HG03095 (cell line): Measurements from ENCODE around the gene PLXNB3.
"Not testable (repeated sequence)": the region's sequence is repeated elsewhere in the genome, so short reads cannot be mapped to it uniquely, and the experiment has no call there.

ENCODE experiments used
- ATAC-seq: cut with Tn5 transposase; IDR thresholded peaks from one replicate; pipeline ENCODE4 v1.9.1; 2021; ENCODE audit warnings: moderate library complexity; ENCODE audit not compliant: unreplicated experiment

PLXNB3 gene

DNA sequence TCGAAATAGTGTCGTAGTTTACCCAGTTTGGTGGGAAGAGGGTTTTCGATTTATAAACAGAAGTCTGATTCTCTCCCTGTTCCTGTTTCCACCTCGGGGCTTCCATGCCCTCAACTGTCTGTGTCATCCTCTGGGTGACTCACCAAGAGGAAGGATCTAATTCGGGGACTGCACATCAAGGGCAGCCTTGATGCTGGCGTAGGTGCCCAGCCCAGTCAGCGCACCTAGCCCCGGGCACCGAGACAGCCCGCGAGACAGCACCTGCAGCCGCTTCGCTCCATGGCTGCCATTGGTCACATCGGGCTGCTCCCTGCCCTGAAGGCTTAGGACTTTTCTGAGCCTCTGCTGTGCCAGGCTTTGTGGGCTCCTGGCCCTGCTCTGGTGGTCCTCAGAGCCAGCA is 31.6 kb upstream of the PLXNB3 start:
- ATAC-seq = no peak

DNA sequence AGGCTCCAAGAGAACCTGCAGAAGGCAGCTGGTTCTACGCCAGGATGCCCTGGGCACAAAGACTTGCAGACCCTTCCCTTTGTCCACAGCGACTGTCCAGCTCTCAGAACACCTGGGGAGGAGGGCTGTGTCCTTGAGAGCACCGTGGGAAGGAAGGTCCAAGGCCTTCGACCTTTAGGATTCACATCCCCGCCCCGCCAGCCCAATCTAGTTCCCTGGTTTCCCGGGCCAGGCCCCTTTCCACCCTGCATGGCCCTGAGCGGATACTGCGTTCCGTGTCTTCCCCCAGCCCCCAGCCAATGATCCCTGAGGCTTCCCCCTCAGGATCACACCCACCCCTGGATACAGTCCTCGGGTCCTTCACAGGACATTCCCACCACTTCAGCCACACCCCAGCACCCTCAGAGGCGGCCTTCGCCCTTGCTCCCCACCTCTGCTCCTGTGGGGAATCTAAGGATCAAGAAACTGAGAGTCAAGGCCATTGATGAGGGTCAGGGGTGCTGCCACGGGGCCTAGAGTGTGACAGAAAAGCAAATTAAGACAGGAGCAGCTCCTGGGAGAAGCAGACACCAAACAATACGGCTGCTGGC is 30.3 kb upstream of the PLXNB3 start:
- no peak for ATAC-seq

- ATAC-seq = no peak
These were observed 29.2 kb upstream of the PLXNB3 start for GRCh38 chrX:153734871-153735270.

DNA sequence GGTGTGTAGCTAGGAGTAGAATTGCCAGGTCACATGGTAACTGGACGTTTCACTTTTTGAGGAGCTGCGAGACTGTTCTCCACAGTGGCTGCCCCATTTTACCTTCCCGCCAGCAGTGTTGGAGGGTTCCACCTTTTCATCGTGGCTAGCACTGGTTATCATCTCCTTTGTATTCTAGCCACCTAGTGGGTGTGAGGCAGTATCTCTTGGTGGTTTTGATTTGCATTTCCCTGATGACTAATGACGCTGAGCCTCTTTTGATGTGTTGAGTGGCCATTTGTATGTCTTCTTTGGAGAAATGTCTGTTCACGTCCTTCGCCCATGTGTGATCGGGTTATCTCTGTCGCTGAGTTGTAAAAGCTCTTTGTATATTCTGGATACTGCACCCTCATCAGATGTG is 28.8 kb upstream of the PLXNB3 start:
- ATAC-seq = no peak

GRCh38 chrX:153736071-153736820 is 27.8 kb upstream of the PLXNB3 start:
- no peak for ATAC-seq

DNA sequence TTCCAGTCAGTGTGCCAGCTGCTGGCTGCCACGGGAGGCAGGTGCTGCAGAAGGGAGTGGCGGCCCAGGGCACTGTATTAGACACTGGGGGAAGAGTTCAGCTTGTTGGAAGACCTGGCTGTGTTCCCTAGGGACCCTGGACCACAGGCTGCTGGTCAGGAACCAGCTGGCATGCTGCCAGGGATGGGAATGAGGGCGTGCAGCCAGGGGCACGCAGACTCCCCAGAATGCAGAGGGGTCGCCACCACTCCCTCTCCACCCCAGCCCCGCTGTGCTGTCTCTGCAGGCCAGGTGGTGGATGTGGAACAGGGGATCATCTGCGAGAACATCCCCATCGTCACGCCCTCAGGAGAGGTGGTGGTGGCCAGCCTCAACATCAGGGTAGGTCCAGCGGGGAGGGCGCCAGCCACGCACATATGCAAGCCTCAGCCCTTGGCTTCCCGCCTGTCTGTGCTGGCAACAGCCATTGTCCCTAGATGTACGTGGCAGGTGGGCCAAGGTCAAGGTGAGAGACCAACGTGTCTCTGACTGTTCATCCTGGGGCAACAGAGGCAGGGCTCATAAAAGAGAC is 27.1 kb upstream of the PLXNB3 start:
- no peak for ATAC-seq

DNA sequence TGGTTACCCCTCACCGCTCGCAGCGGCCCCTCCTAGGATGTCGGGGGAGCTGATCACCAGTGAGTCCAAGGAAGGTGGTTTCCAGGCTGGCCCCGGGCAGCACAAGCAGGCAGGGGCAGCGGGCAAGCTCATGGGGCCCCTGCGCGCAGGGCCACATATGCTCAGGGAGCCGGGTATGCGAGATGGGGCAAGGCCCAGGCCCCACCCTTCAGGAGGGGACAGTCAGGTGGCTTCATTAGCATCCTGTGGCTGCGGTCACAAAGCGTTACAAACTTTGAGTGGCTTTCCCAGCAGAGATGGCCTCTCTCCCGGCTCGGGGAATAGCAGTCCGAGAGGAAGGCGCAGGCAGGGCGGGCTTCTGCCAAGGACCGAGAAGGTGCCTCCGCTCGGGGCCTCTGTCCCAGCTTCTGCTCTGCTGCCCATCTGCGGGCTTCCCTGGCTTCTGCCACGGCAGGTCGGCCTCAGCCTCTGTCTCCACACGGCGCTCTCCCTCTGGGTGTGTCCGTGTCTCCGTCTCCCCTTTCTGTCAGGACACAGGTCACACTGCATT is 25.9 kb upstream of the PLXNB3 start:
- no peak for ATAC-seq

DNA sequence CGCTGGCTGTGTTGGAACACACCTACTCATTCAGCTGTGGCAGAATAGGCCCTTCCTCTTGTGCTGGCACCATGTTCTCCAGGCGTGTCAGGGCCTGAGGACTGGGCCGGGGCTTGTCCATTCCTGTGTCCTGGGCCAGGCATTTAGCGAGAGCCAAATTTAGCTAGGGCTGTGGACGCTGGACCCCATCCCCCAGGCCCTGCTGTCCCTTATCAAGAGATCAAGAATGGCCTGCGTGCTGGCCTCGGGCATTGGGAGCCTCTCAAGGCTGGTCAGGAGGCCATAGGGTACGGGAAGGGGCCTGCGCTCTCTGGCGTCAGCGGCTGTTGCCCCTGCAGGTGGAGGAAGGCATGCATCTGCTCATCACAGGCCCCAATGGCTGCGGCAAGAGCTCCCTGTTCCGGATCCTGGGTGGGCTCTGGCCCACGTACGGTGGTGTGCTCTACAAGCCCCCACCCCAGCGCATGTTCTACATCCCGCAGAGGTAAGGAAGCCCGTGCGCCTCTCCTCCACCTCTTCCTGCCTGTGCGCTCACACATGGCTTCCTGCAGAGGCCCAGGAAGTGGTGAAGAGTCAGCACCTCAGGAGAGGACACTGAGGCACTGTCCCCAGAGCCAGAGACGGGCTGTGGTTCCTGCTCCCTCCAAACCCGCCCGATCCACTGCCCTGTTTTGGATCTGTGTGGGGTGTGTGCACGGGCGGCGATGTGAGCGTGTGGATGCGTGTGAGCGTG is 24.1 kb upstream of the PLXNB3 start:
- ATAC-seq = no peak

DNA sequence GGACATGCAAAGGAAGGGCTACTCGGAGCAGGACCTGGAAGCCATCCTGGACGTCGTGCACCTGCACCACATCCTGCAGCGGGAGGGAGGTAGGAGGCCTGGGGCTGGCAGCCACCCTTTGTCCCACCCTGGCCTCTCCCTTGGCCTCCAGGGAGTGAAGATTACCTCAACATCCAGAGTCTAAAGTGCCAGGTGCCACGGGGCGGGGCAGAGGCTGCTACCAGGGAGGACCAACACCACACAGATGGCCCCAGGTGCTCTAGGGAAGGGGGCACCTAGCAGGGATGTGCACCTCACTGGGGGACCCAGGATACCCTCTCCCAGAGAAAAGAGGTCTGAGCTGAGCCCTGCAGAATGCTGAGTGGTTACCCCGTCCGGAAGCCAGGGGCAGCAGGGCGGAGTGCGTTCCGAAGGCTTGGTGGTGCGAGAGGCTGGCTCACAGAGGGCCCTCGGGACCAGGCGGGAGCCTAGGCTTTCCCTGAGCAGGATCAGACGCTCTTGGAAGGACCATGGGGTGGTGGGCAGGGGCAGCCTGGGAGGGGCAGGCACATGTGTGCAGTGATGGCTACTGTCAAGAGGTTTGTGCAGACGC is 23.3 kb upstream of the PLXNB3 start:
- ATAC-seq = no peak

DNA sequence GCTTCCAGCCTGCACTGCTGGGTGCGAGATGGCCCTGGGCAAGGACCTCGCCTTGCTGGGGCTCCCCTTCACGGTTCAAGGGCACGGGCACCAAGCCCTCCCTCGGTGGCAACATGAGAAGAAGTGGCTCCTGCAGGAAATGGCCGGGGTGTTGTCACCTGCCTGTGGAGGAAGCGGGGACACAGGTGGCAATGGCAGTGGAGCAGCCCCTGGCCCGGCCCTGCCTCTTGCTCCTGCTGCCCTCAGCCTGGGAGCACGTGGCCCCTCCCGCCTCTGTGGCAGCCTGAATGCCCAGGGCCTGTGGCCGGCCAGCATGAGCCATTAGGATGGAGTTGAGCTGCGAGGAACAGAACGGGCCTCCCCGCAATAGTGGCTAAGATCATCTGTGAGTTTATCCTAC is 22.6 kb upstream of the PLXNB3 start:
- no peak for ATAC-seq

DNA sequence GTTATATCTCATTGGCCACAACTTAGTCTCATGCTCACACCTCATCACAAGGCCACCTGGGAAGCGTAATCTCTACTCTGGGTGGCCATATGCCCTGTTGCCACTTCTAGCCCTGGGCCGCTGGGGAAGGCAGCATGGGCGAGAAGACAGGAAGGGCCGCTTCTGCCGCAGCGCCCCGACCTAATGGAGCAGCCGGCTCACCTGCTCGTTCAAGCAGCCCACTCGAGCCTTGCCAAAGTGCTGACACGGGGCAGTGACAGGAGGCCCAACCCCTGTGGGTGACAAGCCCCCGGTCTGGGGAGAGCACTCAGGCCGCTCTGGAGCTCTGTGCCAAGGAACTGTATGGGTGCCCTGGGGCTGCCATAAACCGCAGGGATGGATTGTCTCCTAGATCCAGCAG is 21.9 kb upstream of the PLXNB3 start:
- ATAC-seq = not testable (repeated sequence)

GRCh38 chrX:153742796-153743467 is 21.1 kb upstream of the PLXNB3 start:
- not testable (repeated sequence) for ATAC-seq

DNA sequence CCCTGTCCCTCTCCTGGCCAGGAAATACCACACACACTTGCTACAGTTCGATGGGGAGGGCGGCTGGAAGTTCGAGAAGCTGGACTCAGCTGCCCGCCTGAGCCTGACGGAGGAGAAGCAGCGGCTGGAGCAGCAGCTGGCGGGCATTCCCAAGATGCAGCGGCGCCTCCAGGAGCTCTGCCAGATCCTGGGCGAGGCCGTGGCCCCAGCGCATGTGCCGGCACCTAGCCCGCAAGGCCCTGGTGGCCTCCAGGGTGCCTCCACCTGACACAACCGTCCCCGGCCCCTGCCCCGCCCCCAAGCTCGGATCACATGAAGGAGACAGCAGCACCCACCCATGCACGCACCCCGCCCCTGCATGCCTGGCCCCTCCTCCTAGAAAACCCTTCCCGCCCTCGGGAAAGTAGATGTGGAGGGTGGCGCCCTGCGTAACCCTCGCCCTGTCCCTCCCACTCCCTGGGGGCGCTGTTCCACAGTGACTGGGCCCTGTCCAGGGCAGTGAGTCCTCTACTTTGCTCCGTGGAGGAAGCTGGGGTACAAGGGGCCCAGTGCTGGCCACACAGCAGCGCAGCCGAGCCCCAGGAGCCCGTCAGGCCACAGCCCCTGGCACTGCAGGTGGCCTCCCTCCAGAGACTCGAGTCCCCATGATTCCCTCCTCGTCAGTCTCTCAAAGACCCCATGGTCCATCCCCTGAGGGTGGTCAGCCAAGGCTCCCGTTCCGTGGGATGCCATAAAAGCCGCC is 20.4 kb upstream of the PLXNB3 start:
- ATAC-seq = not testable (repeated sequence)

DNA sequence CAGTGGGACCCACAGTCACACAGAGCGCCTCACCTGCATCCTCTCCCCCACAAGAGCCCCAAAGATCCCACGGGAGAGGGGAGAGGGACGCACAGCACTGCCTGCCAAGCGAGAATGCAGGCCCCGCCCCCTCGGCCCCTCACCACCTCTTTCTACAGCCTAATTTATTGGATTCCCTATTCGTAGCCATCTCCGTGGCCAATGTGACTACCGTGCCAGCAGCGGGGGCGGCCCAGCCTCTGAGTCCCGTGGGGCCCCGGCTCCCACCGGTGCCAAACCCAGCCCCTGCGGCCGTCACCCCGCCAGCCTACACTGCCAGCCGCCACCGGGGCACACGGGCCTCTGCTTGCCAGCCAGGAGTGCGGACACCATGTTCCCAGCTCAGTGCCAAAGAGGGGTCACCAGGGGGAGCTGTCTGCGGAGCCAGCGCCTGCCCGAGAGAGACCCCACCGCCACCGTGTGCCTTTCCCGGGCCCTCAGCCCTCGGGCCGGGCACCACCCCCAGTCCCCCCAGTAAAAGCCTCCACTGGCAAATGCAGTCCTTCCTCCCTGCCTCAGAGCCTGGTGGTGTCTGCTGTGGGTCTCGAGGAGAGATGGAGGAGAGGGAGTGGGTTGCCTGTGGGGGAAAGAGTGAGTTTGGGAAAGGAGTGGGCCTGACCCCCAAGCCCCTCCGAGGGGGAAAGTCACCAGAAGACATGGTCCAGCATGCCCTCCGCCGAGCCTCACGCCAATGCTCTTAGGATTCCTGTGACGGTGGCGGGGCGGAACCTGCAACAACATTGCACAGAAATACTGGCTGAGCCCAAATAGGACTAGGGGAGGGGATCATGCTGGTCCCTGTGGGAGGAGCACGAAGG is 19.6 kb upstream of the PLXNB3 start:
- ATAC-seq = no peak

- not testable (repeated sequence) for ATAC-seq
These were observed 19.0 kb upstream of the PLXNB3 start for GRCh38 chrX:153745067-153745433.

- ATAC-seq = no peak
These were observed 17.7 kb upstream of the PLXNB3 start for GRCh38 chrX:153746359-153746758.

- ATAC-seq = not testable (repeated sequence)
These were observed 17.1 kb upstream of the PLXNB3 start for GRCh38 chrX:153746991-153747390.

DNA sequence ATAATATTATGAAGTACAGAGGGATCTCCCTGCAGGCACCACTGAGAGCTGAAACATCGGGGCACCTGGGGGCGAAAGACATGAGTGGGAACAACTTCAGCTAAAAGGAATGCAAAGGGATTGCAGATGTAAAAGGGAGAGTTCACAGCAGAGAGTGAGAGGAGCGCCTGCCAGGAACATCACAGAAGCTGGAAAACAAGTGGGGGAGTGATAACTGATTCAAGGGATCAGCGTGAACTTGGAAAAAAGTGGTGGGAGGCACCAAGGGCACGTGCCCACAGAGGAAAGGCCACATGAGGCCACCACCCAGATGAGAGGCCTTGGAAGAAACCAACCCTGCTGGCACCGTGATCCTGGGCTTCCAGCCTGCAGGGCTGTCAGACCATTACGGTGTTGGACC is 15.0 kb upstream of the PLXNB3 start:
- not testable (repeated sequence) for ATAC-seq
